ENCODE data around the gene SP1. TPM values are rescaled to one million over a fixed set of nuclear protein-coding genes. Genes with fewer than 3 reads are reported as not detected.
"Not testable (repeated sequence)": the region's sequence is repeated elsewhere in the genome, so short reads cannot be mapped to it uniquely, and the experiment has no call there.

Gene SP1
- total RNA-seq, 2 donors from 2014 or later, result 50.9 to 65.6 TPM

DNA sequence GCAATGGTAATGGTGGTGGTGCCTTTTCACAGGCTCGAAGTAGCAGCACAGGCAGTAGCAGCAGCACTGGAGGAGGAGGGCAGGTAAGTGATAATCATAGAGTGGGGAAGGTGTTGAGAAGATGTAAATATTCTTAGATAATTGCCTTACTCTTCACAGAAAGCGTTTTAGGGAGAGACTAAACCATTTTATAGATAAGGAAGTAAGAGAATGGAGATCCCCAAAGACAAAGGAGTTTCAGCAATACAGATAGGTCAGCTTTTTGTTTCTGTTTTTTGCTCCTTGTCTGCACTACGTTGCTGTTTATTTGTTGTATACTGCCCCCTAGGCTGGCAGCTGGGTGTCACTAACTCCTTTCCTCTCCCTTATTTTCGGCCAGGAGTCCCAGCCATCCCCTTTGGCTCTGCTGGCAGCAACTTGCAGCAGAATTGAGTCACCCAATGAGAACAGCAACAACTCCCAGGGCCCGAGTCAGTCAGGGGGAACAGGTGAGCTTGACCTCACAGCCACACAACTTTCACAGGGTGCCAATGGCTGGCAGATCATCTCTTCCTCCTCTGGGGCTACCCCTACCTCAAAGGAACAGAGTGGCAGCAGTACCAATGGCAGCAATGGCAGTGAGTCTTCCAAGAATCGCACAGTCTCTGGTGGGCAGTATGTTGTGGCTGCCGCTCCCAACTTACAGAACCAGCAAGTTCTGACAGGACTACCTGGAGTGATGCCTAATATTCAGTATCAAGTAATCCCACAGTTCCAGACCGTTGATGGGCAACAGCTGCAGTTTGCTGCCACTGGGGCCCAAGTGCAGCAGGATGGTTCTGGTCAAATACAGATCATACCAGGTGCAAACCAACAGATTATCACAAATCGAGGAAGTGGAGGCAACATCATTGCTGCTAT lies 2.0 kb downstream of the SP1 start:
- no peak for ATAC-seq (ENCODE audit: insufficient number of reproducible peaks, low FRiP score, low read depth)
- DNase-seq (ENCODE audit: low spot score), result no peak
- Histone ChIP-seq H3K36me3 (peaks cover 24% of the 10 kb centered on the region), H3K27ac (peak overlapping the region; percentile 66 to 95), H3K27me3 (replicated peaks; ENCODE audit: insufficient read depth) (no peaks in the 10 kb centered on the region), H3K4me1 (ENCODE audit: control insufficient read depth in 1 of 2, low read depth in 2 of 2) (peaks cover 55 to 66% of the 10 kb centered on the region in 2 donors), H3K9me3 (no peaks in the 10 kb centered on the region), H3K4me3 (peak overlapping the region; percentile 85)
- peak; percentile 13 for TF ChIP-seq CTCF (IDR thresholded peaks at IDR 0.05)

DNA sequence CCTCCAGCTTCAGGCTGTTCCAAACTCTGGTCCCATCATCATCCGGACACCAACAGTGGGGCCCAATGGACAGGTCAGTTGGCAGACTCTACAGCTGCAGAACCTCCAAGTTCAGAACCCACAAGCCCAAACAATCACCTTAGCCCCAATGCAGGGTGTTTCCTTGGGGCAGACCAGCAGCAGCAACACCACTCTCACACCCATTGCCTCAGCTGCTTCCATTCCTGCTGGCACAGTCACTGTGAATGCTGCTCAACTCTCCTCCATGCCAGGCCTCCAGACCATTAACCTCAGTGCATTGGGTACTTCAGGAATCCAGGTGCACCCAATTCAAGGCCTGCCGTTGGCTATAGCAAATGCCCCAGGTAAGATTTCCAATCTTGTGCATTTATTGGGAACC lies 3.3 kb downstream of the SP1 start:
- ATAC-seq (ENCODE audit: insufficient number of reproducible peaks, low FRiP score, low read depth) (no peak), DNase-seq (ENCODE audit: low spot score) (no peak)
- no peak for TF ChIP-seq CTCF (IDR thresholded peaks at IDR 0.05)
- H3K4me1 ChIP-seq (ENCODE audit: control insufficient read depth in 1 of 2, low read depth in 2 of 2), result peaks cover 62 to 77% of the 10 kb centered on the region in 2 donors
- H3K36me3 ChIP-seq, result peaks cover 24% of the 10 kb centered on the region
- no peaks in the 10 kb centered on the region for H3K9me3 ChIP-seq
- no peaks in the 10 kb centered on the region for H3K27me3 ChIP-seq (replicated peaks; ENCODE audit: insufficient read depth)
- H3K4me3 ChIP-seq, result peak overlapping the region; percentile 63
- no peak overlapping the region for H3K27ac ChIP-seq

- H3K27me3 ChIP-seq (replicated peaks; ENCODE audit: insufficient read depth); H3K9me3 ChIP-seq; ATAC-seq (ENCODE audit: insufficient number of reproducible peaks, low FRiP score, low read depth); DNase-seq (ENCODE audit: low spot score): not testable (repeated sequence)
- H3K4me3 ChIP-seq, result peak overlapping the region; percentile 63
- H3K4me1 ChIP-seq (ENCODE audit: control insufficient read depth in 1 of 2, low read depth in 2 of 2), result peaks cover 79 to 98% of the 10 kb centered on the region in 2 donors
- H3K27ac ChIP-seq, result peak overlapping the region in 1 of 2 donors; percentile 29
- H3K36me3 ChIP-seq, result peaks cover 24% of the 10 kb centered on the region
Observed at GRCh38 chr12:53386381-53386780, 6.4 kb downstream of the SP1 start.

- H3K4me1 ChIP-seq (ENCODE audit: control insufficient read depth in 1 of 2, low read depth in 2 of 2), result peaks cover 59 to 77% of the 10 kb centered on the region in 2 donors
- no peak for ATAC-seq (ENCODE audit: insufficient number of reproducible peaks, low FRiP score, low read depth)
- H3K9me3 ChIP-seq, result no peaks in the 10 kb centered on the region
- DNase-seq (ENCODE audit: low spot score), result no peak
- H3K36me3 ChIP-seq, result peaks cover 11% of the 10 kb centered on the region
- no peaks in the 10 kb centered on the region for H3K27me3 ChIP-seq (replicated peaks; ENCODE audit: insufficient read depth)
- no peak for TF ChIP-seq CTCF (IDR thresholded peaks at IDR 0.05)
- peak overlapping the region; percentile 63 for H3K4me3 ChIP-seq
- peak overlapping the region; percentile 12 to 64 for H3K27ac ChIP-seq
Observed at GRCh38 chr12:53388932-53389331, 9.0 kb downstream of the SP1 start.

- DNase-seq (ENCODE audit: low spot score) (no peak), ATAC-seq (ENCODE audit: insufficient number of reproducible peaks, low FRiP score, low read depth) (no peak)
- TF ChIP-seq CTCF (IDR thresholded peaks at IDR 0.05), result no peak
- Histone ChIP-seq H3K4me3 (peak overlapping the region; percentile 63), H3K27me3 (replicated peaks; ENCODE audit: insufficient read depth) (no peaks in the 10 kb centered on the region), H3K27ac (peak overlapping the region; percentile 37 to 64), H3K9me3 (no peaks in the 10 kb centered on the region), H3K36me3 (peaks cover 5% of the 10 kb centered on the region), H3K4me1 (ENCODE audit: control insufficient read depth in 1 of 2, low read depth in 2 of 2) (peaks cover 51 to 76% of the 10 kb centered on the region in 2 donors)
Observed at GRCh38 chr12:53389702-53390101, 9.7 kb downstream of the SP1 start.

Data from thoracic aorta (tissue), 2 donors.